Measurements from ENCODE around the gene CFAP46.

GRCh38 chr10:132763545-132763944 is 178.8 kb downstream of the CFAP46 start:
- no peak for TF ChIP-seq CTCF (IDR thresholded peaks at IDR 0.05)
- no peak for TF ChIP-seq EZH2phosphoT487 (IDR thresholded peaks at IDR 0.05)
